Measurements from ENCODE around the gene HECTD4. TPM values are rescaled to one million over a fixed set of nuclear protein-coding genes. Genes with fewer than 3 reads are reported as not detected.

HECTD4 gene
- total RNA-seq, 1 donor from 2014 or later, result 62.1 TPM

GRCh38 chr12:112381406-112381882 lies 787 bp downstream of the HECTD4 start:
- DNase-seq (ENCODE audit: extremely low spot score, unreplicated experiment), result no peak

DNA sequence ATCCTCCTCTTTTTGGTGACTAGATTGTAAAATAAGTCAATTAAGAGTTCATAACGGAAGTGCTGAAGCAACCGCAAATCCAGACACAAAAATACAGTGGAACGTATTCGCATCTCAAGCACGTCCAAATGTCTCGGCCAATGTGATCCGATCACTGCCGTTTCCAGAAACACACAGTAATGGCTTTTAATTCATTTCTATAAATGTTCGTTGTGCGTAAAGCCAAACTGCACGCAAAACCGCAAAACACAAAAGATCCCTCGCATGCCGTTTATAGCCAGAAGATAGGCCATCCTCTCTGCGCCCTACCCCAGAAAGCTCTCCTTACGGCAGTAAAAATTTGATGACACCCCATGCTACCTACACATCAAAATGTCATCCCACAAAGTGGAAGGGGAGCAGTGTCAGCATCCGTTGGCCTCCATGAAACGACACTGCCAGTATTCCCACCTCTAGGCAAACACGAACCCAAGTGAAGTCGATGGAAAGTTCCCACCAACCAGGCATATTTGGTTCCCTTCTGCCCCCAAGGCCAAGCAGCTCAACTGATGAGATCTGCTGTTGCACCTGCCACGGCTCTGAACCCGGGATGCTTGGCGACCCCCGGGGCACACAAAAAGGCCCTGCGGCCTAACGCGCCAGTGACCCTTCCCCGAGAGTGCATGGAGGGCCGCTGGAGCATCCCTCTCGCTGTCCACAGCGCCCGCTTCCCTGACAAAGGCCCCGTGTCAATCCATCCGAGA lies 1.4 kb downstream of the HECTD4 start:
- Mint-ChIP-seq H3K4me3 (peak overlapping the region; percentile 94), H3K9me3 (no peaks in the 10 kb centered on the region), H3K36me3 (peaks cover 4% of the 10 kb centered on the region), H3K27ac (peak overlapping the region; percentile 91), H3K27me3 (no peaks in the 10 kb centered on the region), H3K4me1 (ENCODE audit: unreplicated experiment) (peaks cover 21% of the 10 kb centered on the region)
- DNase-seq (ENCODE audit: extremely low spot score, unreplicated experiment), result no peak
- TF ChIP-seq, protein P1, sequence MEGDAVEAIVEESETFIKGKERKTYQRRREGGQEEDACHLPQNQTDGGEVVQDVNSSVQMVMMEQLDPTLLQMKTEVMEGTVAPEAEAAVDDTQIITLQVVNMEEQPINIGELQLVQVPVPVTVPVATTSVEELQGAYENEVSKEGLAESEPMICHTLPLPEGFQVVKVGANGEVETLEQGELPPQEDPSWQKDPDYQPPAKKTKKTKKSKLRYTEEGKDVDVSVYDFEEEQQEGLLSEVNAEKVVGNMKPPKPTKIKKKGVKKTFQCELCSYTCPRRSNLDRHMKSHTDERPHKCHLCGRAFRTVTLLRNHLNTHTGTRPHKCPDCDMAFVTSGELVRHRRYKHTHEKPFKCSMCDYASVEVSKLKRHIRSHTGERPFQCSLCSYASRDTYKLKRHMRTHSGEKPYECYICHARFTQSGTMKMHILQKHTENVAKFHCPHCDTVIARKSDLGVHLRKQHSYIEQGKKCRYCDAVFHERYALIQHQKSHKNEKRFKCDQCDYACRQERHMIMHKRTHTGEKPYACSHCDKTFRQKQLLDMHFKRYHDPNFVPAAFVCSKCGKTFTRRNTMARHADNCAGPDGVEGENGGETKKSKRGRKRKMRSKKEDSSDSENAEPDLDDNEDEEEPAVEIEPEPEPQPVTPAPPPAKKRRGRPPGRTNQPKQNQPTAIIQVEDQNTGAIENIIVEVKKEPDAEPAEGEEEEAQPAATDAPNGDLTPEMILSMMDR (conservative IDR thresholded peaks at IDR 0.05), result no peak

More at GRCh38 chr12:112381406-112381882, 787 bp downstream of the HECTD4 start:
- Mint-ChIP-seq H3K4me3 (peak overlapping the region; percentile 94), H3K9me3 (no peaks in the 10 kb centered on the region), H3K27ac (peak overlapping the region; percentile 91), H3K36me3 (peaks cover 3% of the 10 kb centered on the region), H3K4me1 (ENCODE audit: unreplicated experiment) (peaks cover 23% of the 10 kb centered on the region), H3K27me3 (no peaks in the 10 kb centered on the region)
- TF ChIP-seq, protein P1 (conservative IDR thresholded peaks at IDR 0.05), result no peak

- Mint-ChIP-seq H3K4me3 (no peak overlapping the region), H3K9me3 (no peaks in the 10 kb centered on the region), H3K4me1 (ENCODE audit: unreplicated experiment) (peaks cover 13% of the 10 kb centered on the region), H3K36me3 (peaks cover 13% of the 10 kb centered on the region), H3K27ac (peak overlapping the region; percentile 44), H3K27me3 (no peaks in the 10 kb centered on the region)
- TF ChIP-seq, protein P1 (conservative IDR thresholded peaks at IDR 0.05), result no peak
- DNase-seq (ENCODE audit: extremely low spot score, unreplicated experiment), result no peak
These were observed 7.1 kb downstream of the HECTD4 start for GRCh38 chr12:112375105-112375504.

DNA sequence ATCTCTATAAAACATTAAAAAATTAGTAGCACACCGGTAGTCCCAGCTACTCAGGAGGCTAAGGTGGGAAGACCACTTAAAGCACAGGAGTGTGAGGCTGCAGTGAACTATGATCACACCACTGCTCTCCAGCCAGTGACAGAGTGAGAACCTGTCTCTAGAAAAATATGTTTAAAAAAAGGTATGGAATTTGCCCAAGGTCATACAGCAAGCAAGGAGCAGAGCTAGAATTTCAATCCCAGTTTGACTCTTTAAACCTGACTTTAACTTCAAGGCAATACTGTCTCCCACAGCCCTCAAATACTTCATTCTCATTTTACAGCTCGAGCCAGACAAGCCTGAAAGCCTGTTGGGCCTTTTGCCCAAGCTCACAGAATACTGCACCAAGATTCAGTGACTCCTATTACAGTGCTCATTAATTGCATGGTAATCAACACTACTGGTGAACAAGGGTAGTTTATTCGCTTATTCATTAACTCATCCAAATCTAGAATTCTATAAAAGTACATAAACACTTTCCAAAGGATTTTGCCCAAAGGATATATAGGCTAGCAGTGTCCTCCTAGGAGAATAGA lies 8.0 kb downstream of the HECTD4 start:
- Mint-ChIP-seq H3K9me3 (no peaks in the 10 kb centered on the region), H3K27ac (peak overlapping the region; percentile 68), H3K27me3 (no peaks in the 10 kb centered on the region), H3K4me3 (no peak overlapping the region), H3K36me3 (peaks cover 16% of the 10 kb centered on the region), H3K4me1 (ENCODE audit: unreplicated experiment) (peaks cover 12% of the 10 kb centered on the region)
- TF ChIP-seq, protein P1 (conservative IDR thresholded peaks at IDR 0.05), result no peak
- no peak for DNase-seq (ENCODE audit: extremely low spot score, unreplicated experiment)

- no peaks in the 10 kb centered on the region for H3K9me3 Mint-ChIP-seq
- no peak overlapping the region for H3K27ac Mint-ChIP-seq
These were observed 11.2 kb downstream of the HECTD4 start for GRCh38 chr12:112370868-112371510.

More at GRCh38 chr12:112370868-112371510, 11.2 kb downstream of the HECTD4 start:
- no peak for DNase-seq (ENCODE audit: extremely low spot score, unreplicated experiment)
- H3K27me3 Mint-ChIP-seq, result no peaks in the 10 kb centered on the region
- peaks cover 13% of the 10 kb centered on the region for H3K36me3 Mint-ChIP-seq
- peaks cover 12% of the 10 kb centered on the region for H3K4me1 Mint-ChIP-seq (ENCODE audit: unreplicated experiment)
- TF ChIP-seq, protein P1 (conservative IDR thresholded peaks at IDR 0.05), result no peak
- no peak overlapping the region for H3K4me3 Mint-ChIP-seq
